ENCODE data around the gene MYO5C.

GRCh38 chr15:52218816-52219215, 76.8 kb downstream of the MYO5C start:
- TF ChIP-seq, protein P1, sequence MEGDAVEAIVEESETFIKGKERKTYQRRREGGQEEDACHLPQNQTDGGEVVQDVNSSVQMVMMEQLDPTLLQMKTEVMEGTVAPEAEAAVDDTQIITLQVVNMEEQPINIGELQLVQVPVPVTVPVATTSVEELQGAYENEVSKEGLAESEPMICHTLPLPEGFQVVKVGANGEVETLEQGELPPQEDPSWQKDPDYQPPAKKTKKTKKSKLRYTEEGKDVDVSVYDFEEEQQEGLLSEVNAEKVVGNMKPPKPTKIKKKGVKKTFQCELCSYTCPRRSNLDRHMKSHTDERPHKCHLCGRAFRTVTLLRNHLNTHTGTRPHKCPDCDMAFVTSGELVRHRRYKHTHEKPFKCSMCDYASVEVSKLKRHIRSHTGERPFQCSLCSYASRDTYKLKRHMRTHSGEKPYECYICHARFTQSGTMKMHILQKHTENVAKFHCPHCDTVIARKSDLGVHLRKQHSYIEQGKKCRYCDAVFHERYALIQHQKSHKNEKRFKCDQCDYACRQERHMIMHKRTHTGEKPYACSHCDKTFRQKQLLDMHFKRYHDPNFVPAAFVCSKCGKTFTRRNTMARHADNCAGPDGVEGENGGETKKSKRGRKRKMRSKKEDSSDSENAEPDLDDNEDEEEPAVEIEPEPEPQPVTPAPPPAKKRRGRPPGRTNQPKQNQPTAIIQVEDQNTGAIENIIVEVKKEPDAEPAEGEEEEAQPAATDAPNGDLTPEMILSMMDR (IDR thresholded peaks at IDR 0.05): no peak
- TF ChIP-seq EP300 (IDR thresholded peaks at IDR 0.05) (no peak), POLR2AphosphoS5 (IDR thresholded peaks at IDR 0.05) (no peak)
